Smooth muscle cell (in vitro differentiated cells): ENCODE results near the gene TMEM198. TPM values are rescaled to one million over a fixed set of nuclear protein-coding genes. Genes with fewer than 3 reads are reported as not detected.

Experiments used
- DNase-seq: peaks from one replicate; lab custom pipeline; 2025; ENCODE audit not compliant: unreplicated experiment; lab: John Stamatoyannopoulos, UW
- H2AFZ ChIP-seq: fragments of 200-600 bp; sonication (generic); 2 replicates; pipeline ENCODE4 v1.6.0; 2016; ENCODE audit warnings: antibody characterized with exemption, low read depth, mild to moderate bottlenecking
- H3F3A ChIP-seq: fragments of 200-600 bp; sonication (generic); 2 replicates; pipeline ENCODE4 v1.6.0; 2017; ENCODE audit warnings: antibody characterized with exemption, low read depth
- H3K27ac ChIP-seq: fragments of 200-600 bp; sonication (generic); 2 replicates; pipeline ENCODE4 v1.5.1; 2016; ENCODE audit warnings: low read depth, mild to moderate bottlenecking
- H3K27me3 ChIP-seq: fragments of 200-600 bp; sonication (generic); 2 replicates; pipeline ENCODE4 v1.6.1; 2016; ENCODE audit warnings: low read depth, mild to moderate bottlenecking
- H3K36me3 ChIP-seq: fragments of 200-600 bp; sonication (generic); 2 replicates; pipeline ENCODE4 v1.5.1; 2016; ENCODE audit warnings: low read depth
- H3K4me1 ChIP-seq: fragments of 200-600 bp; sonication (generic); 2 replicates; pipeline ENCODE4 v1.5.1; 2016; ENCODE audit warnings: low read depth
- H3K4me2 ChIP-seq: fragments of 200-600 bp; sonication (generic); 2 replicates; pipeline ENCODE4 v1.6.0; 2016; ENCODE audit warnings: mild to moderate bottlenecking
- H3K4me3 ChIP-seq: fragments of 200-600 bp; sonication (generic); 2 replicates; pipeline ENCODE4 v1.5.1; 2016; ENCODE audit warnings: mild to moderate bottlenecking
- H3K79me2 ChIP-seq: fragments of 200-600 bp; sonication (generic); 2 replicates; pipeline ENCODE4 v1.6.0; 2016; ENCODE audit warnings: low read depth, mild to moderate bottlenecking
- H3K9ac ChIP-seq: fragments of 200-600 bp; sonication (generic); 2 replicates; pipeline ENCODE4 v1.6.0; 2016; ENCODE audit warnings: low read depth
- H3K9me3 ChIP-seq: fragments of 200-600 bp; sonication (generic); replicated peaks from 2 replicates; pipeline ENCODE4 v1.5.1; 2016; ENCODE audit warnings: low read depth
- H4K20me1 ChIP-seq: fragments of 200-600 bp; sonication (generic); 2 replicates; pipeline ENCODE4 v1.6.0; 2016; ENCODE audit warnings: low read depth
- WGBS: methylation state at CpG from one replicate; pipeline ENCODE4 v1.1.7; 2016; ENCODE audit warnings: low lambda C conversion rate; 5-methylcytosine and 5-hydroxymethylcytosine counted together
- polyA plus RNA-seq: library from polyadenylated mRNA; unstranded; fragments of >200 nt; fragmentation: Nextera tagmentation; extraction: Ambion mirVana; gene quantifications from 2 replicates; pipeline ENCODE4 v1.2.1, GENCODE V29; 2016
- total RNA-seq: library from RNA; depleted of rRNA; stranded (reverse); fragments of >200 nt; gene quantifications from 2 replicates; pipeline ENCODE4 v1.2.3, GENCODE V29; 2014
- TF ChIP-seq, protein P1 (sequence below): fragments of 200-600 bp; sonication (generic); IDR thresholded peaks from 2 replicates; pipeline ENCODE4 v1.5.1; 2017; ENCODE audit warnings: borderline replicate concordance, mild to moderate bottlenecking, antibody characterized with exemption; ENCODE audit not compliant: insufficient read depth, poor library complexity, severe bottlenecking

The TMEM198 gene
- total and polyA plus RNA-seq, 2 experiments from 2014 or later: 3.3 to 6.9 TPM

- Histone ChIP-seq H3F3A (no peaks in the 10 kb centered on the region), H3K27ac (no peak overlapping the region), H3K4me3 (no peak overlapping the region), H3K36me3 (no peaks in the 10 kb centered on the region), H3K4me1 (peaks cover 6% of the 10 kb centered on the region), H3K4me2 (no peak overlapping the region), H4K20me1 (peaks cover 9% of the 10 kb centered on the region), H2AFZ (no peak overlapping the region), H3K9me3 (no peaks in the 10 kb centered on the region), H3K27me3 (no peaks in the 10 kb centered on the region), H3K9ac (no peak overlapping the region), H3K79me2 (peaks cover 11% of the 10 kb centered on the region)
- WGBS: 78% methylated on average over 21 of the region's 21 CpGs
- no peak for DNase-seq
- TF ChIP-seq, protein P1, sequence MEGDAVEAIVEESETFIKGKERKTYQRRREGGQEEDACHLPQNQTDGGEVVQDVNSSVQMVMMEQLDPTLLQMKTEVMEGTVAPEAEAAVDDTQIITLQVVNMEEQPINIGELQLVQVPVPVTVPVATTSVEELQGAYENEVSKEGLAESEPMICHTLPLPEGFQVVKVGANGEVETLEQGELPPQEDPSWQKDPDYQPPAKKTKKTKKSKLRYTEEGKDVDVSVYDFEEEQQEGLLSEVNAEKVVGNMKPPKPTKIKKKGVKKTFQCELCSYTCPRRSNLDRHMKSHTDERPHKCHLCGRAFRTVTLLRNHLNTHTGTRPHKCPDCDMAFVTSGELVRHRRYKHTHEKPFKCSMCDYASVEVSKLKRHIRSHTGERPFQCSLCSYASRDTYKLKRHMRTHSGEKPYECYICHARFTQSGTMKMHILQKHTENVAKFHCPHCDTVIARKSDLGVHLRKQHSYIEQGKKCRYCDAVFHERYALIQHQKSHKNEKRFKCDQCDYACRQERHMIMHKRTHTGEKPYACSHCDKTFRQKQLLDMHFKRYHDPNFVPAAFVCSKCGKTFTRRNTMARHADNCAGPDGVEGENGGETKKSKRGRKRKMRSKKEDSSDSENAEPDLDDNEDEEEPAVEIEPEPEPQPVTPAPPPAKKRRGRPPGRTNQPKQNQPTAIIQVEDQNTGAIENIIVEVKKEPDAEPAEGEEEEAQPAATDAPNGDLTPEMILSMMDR: no peak
These were observed 21.6 kb downstream of the TMEM198 start for GRCh38 chr2:219565130-219566080.

- TF ChIP-seq, protein P1: no peak
- 92% methylated on average over 11 of the region's 11 CpGs for WGBS
- Histone ChIP-seq H3K27me3 (no peaks in the 10 kb centered on the region), H3K4me1 (peaks cover 8% of the 10 kb centered on the region), H3F3A (no peaks in the 10 kb centered on the region), H3K79me2 (peaks cover 12% of the 10 kb centered on the region), H3K4me2 (no peak overlapping the region), H4K20me1 (peaks cover 9% of the 10 kb centered on the region), H3K4me3 (no peak overlapping the region), H3K9ac (no peak overlapping the region), H3K36me3 (no peaks in the 10 kb centered on the region), H2AFZ (no peak overlapping the region), H3K27ac (no peak overlapping the region), H3K9me3 (no peaks in the 10 kb centered on the region)
- no peak for DNase-seq
These were observed 22.8 kb downstream of the TMEM198 start for GRCh38 chr2:219566640-219567039.

DNA sequence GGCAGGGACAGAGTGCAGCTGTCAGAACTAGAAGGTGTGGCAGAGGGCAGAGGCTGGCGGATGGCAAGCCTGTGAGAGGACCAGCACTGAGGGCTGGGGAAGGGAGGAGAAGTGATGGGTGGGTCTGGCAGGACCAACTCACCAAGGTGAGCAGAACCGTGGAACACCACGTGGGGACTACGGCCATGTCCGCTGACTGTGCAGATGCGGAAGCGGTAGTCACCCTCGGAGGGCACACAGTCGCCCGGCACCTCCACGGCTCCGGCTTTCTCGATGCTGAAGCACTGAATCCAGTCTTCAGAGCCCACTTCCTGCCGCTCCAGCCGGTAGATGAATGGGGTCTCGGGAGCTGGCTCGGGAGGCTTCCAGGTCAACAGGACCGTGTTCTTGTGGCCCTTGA is 23.3 kb downstream of the TMEM198 start:
- no peaks in the 10 kb centered on the region for H3K27me3 ChIP-seq
- no peaks in the 10 kb centered on the region for H3K36me3 ChIP-seq
- H3K4me1 ChIP-seq: peaks cover 13% of the 10 kb centered on the region
- H3K9ac ChIP-seq: no peak overlapping the region
- no peaks in the 10 kb centered on the region for H3K9me3 ChIP-seq
- H3K27ac ChIP-seq: no peak overlapping the region
- TF ChIP-seq, protein P1: no peak
- 95% methylated on average over 18 of the region's 18 CpGs for WGBS
- no peaks in the 10 kb centered on the region for H3F3A ChIP-seq
- H3K79me2 ChIP-seq: peaks cover 12% of the 10 kb centered on the region
- peaks cover 9% of the 10 kb centered on the region for H4K20me1 ChIP-seq
- H3K4me3 ChIP-seq: no peak overlapping the region
- no peak overlapping the region for H2AFZ ChIP-seq
- no peak overlapping the region for H3K4me2 ChIP-seq
- DNase-seq: no peak
